Prostate gland (tissue), 2 donors: ENCODE measurements around the gene CYP19A1.

Experiments
- CTCF ChIP-seq, 4 experiments: fragments of 200-600 bp in 2 of 4; fragments of 450-650 bp in 2 of 4; sonication (generic) in 2 of 4; IDR thresholded peaks; 1 replicate in 3 of 4; 2 replicates in 1 of 4; pipeline ENCODE4 v1.5.1; 2016 to 2019; ENCODE audit warnings: antibody characterized with exemption in 4 of 4, mild to moderate bottlenecking in 2 of 4, moderate library complexity in 2 of 4
- POLR2A ChIP-seq: fragments of 450-650 bp; IDR thresholded peaks from one replicate; pipeline ENCODE4 v1.6.1; 2016; ENCODE audit warnings: antibody characterized with exemption, mild to moderate bottlenecking
- POLR2AphosphoS5 ChIP-seq: sonication (generic); formaldehyde crosslinking; IDR thresholded peaks from one replicate; pipeline ENCODE4 v1.6.1; 2017; ENCODE audit warnings: antibody characterized with exemption

DNA sequence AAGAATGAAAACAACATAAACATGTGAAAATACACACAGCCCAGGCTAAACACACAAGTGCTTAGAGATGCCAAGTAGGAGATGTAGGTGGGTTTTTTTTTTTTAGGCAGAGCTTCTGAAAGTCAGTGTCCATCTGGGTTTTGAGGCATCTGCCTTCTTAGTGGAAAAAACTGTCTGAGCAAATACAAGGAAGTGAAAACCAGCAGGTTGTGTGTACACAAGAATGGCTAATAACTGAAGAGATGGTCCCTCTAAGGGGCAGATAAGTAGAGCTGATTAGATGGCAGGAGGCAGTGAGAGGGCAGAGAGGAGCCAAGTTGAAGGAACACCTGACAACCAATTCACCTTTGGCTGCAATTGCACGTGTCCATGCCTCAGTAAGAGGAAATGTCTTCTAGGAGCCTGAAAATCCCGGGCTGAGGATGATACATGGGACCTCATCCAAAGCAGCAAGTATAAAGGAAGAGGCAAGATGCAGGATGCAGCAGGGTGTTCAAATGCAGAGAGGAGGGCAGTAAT, 34.9 kb downstream of the CYP19A1 start:
- TF ChIP-seq CTCF (IDR thresholded peaks at IDR 0.05) (no peak), POLR2AphosphoS5 (no peak), POLR2A (no peak)
